B cell (primary cell): Measurements from ENCODE around the gene RSPH10B2. TPM values are rescaled to one million over a fixed set of nuclear protein-coding genes. Genes with fewer than 3 reads are reported as not detected.
A peak's percentile ranks its signal among the peaks of the same experiment; 100 is the strongest.
"Not testable (repeated sequence)": the region's sequence is repeated elsewhere in the genome, so short reads cannot be mapped to it uniquely, and the experiment has no call there.

Source experiments
- ATAC-seq: fragments of 200-7000 bp; cut with Tn5 transposase; one replicate; pipeline ENCODE4 v1.10.0; 2021; ENCODE audit warnings: low read depth, mild to moderate bottlenecking, moderate number of reproducible peaks, moderate library complexity
- CTCF ChIA-PET: fragments of 350-600 bp; sonication (Branson Sonifier 250); formaldehyde crosslinking; loops from one replicate; lab custom pipeline; 2021; ENCODE audit warnings: antibody characterized with exemption, inconsistent platforms; lab: Charles Lee
- POLR2A ChIA-PET: fragments of 350-600 bp; sonication (Branson Sonifier 250); formaldehyde crosslinking; loops from one replicate; lab custom pipeline; 2021; ENCODE audit warnings: antibody characterized with exemption; lab: Charles Lee
- DNase-seq: peaks from one replicate; pipeline ENCODE4 v3.0.0; 2013
- H2AFZ ChIP-seq: 2 replicates; pipeline ENCODE4 v1.6.1; 2012; ENCODE audit warnings: mild to moderate bottlenecking, low read depth, low read length; ENCODE audit not compliant: insufficient read depth, poor library complexity, severe bottlenecking
- H3K27ac ChIP-seq, 2 donors: 1 replicate in 1 of 2; 2 replicates in 1 of 2; pipeline ENCODE4 v1.5.1; 2012 to 2013; ENCODE audit warnings: low read length in 2 of 2, mild to moderate bottlenecking in 2 of 2, moderate library complexity in 1 of 2
- H3K27me3 ChIP-seq, 4 experiments: fragments of 200-600 bp in 1 of 4; sonication (generic) in 1 of 4; replicated peaks in 1 of 4; 1 replicate in 2 of 4; 2 replicates in 2 of 4; pipeline versions ENCODE4 v1.6.1 to v1.7.0; 2013 to 2016; ENCODE audit warnings: low read length in 3 of 4, mild to moderate bottlenecking in 2 of 4, mixed read lengths in 1 of 4, moderate library complexity in 1 of 4; ENCODE audit not compliant: insufficient read depth in 4 of 4, control insufficient read depth in 3 of 4; ENCODE audit errors: control extremely low read depth in 1 of 4
- H3K36me3 ChIP-seq, 2 experiments: replicated peaks in 1 of 2; 1 replicate in 1 of 2; 2 replicates in 1 of 2; pipeline versions ENCODE4 v1.6.1 to v1.7.1; 2013; ENCODE audit warnings: low read length in 1 of 2; ENCODE audit not compliant: insufficient read depth in 2 of 2, control insufficient read depth in 1 of 2; ENCODE audit errors: control extremely low read depth in 1 of 2, extremely low read depth in 1 of 2
- H3K4me1 ChIP-seq, 2 donors: fragments of 200-600 bp in 1 of 2; sonication (generic) in 1 of 2; 1 replicate in 1 of 2; 2 replicates in 1 of 2; pipeline versions ENCODE4 v1.5.1 to v1.6.1; 2013 to 2017; ENCODE audit warnings: low read length in 2 of 2; ENCODE audit not compliant: control insufficient read depth in 2 of 2, insufficient read depth in 2 of 2
- H3K4me2 ChIP-seq: replicated peaks from 2 replicates; pipeline ENCODE3; 2012; ENCODE audit warnings: mild to moderate bottlenecking, low read depth, low read length; ENCODE audit not compliant: poor library complexity, severe bottlenecking
- H3K4me3 ChIP-seq, 5 experiments: fragments of 200-600 bp in 1 of 5; sonication (generic) in 1 of 5; 1 replicate in 3 of 5; 2 replicates in 2 of 5; pipeline versions ENCODE4 v1.5.1 to v1.7.0; 2011 to 2016; ENCODE audit warnings: low read length in 4 of 5, mild to moderate bottlenecking in 4 of 5, low read depth in 2 of 5, control low read depth in 1 of 5, moderate library complexity in 1 of 5; ENCODE audit not compliant: insufficient read depth in 1 of 5; ENCODE audit errors: control extremely low read depth in 1 of 5, extremely low read depth in 1 of 5
- H3K79me2 ChIP-seq: fragments of 200-600 bp; sonication (generic); one replicate; pipeline ENCODE4 v1.6.0; 2016; ENCODE audit warnings: low read length; ENCODE audit not compliant: control insufficient read depth, insufficient read depth
- H3K9ac ChIP-seq: fragments of 200-600 bp; sonication (generic); 2 replicates; pipeline ENCODE4 v1.6.1; 2017; ENCODE audit warnings: mild to moderate bottlenecking, low read length, moderate library complexity
- H3K9me3 ChIP-seq, 3 donors: one replicate each; pipeline versions ENCODE4 v1.6.1 to v1.7.1; 2013; ENCODE audit warnings: low read length in 2 of 3; ENCODE audit not compliant: control insufficient read depth in 2 of 3, insufficient read depth in 1 of 3; ENCODE audit errors: control extremely low read depth in 1 of 3
- H4K20me1 ChIP-seq: 2 replicates; pipeline ENCODE4 v1.6.0; 2012; ENCODE audit warnings: mild to moderate bottlenecking, low read length; ENCODE audit not compliant: insufficient read depth, control insufficient read depth, poor library complexity, severe bottlenecking
- H3K27ac Mint-ChIP-seq: one replicate; pipeline ENCODE4 v1.8.0; 2021; ENCODE audit warnings: mixed read lengths
- H3K27me3 Mint-ChIP-seq: one replicate; pipeline ENCODE4 v1.8.0; 2021; ENCODE audit warnings: mixed read lengths
- H3K4me1 Mint-ChIP-seq: one replicate; pipeline ENCODE4 v1.8.0; 2021; ENCODE audit warnings: mixed read lengths
- H3K4me3 Mint-ChIP-seq: one replicate; pipeline ENCODE4 v1.8.0; 2021; ENCODE audit warnings: mixed read lengths
- H3K9me3 Mint-ChIP-seq: one replicate; pipeline ENCODE4 v1.8.0; 2022; ENCODE audit warnings: mixed read lengths; ENCODE audit not compliant: insufficient read depth
- EZH2 ChIP-seq: IDR thresholded peaks from 2 replicates; pipeline ENCODE4 v1.6.1; 2012; ENCODE audit warnings: borderline replicate concordance, low read depth, mild to moderate bottlenecking, moderate library complexity, low read length; ENCODE audit not compliant: insufficient read depth, poor library complexity, severe bottlenecking
- WGBS: methylation state at CpG from one replicate; pipeline ENCODE4 v1.1.5; 2013; ENCODE audit warnings: missing lambda C conversion rate; ENCODE audit not compliant: insufficient coverage; 5-methylcytosine and 5-hydroxymethylcytosine counted together
- intact Hi-C: fragments of 100-400 bp; cut with micrococcal nuclease; formaldehyde crosslinking; loops from one replicate; pipeline ENCODE4 v1.10.0; 2022
- polyA minus RNA-seq: library from RNA; depleted of rRNA, polyadenylated mRNA; stranded (reverse); fragments of >200 nt; gene quantifications from 2 replicates; pipeline ENCODE4 v1.2.3, GENCODE V29; 2012
- polyA plus RNA-seq: library from polyadenylated mRNA; depleted of rRNA; stranded (reverse); fragments of >200 nt; gene quantifications from 2 replicates; pipeline ENCODE4 v1.2.3, GENCODE V29; 2012
- total RNA-seq, 2 donors: library from RNA; stranded (reverse); fragments of 120-200 nt in 1 of 2; gene quantifications; 1 replicate in 1 of 2; 2 replicates in 1 of 2; pipeline versions ENCODE4 v1.2.3 to v1.2.4, GENCODE V29; 2013 to 2022
- TF ChIP-seq, protein P1 (sequence below): fragments of 200-600 bp; IDR thresholded peaks from one replicate; pipeline ENCODE4 v1.8.0; 2022; ENCODE audit warnings: antibody characterized with exemption, mild to moderate bottlenecking

RSPH10B2 gene
- total RNA-seq (1.4 and 1.6 TPM in 2 replicates), polyA plus RNA-seq (not detected in 2 replicates), polyA minus RNA-seq (0.21 TPM in 1 of 2 replicates, not detected in the other)
- total RNA-seq (2013): 0.54 TPM

- DNase-seq, H3K4me1 Mint-ChIP-seq, H3K27ac Mint-ChIP-seq, H3K9me3 Mint-ChIP-seq, H2AFZ ChIP-seq, H3K4me1 ChIP-seq, H3K4me3 ChIP-seq, CTCF ChIA-PET, H3K9me3 ChIP-seq, H3K27ac ChIP-seq, H4K20me1 ChIP-seq, H3K79me2 ChIP-seq, POLR2A ChIA-PET, ATAC-seq, H3K27me3 Mint-ChIP-seq, H3K9ac ChIP-seq, intact Hi-C loops, H3K4me2 ChIP-seq, H3K36me3 ChIP-seq, H3K27me3 ChIP-seq, H3K4me3 Mint-ChIP-seq: not testable (repeated sequence)
- WGBS: 49% methylated on average over 9 of the region's 38 CpGs
Observed at GRCh38 chr7:6753964-6754363, at the start of gene RSPH10B2. RSPH10B2 (plus strand) TSS chr7:6754103; CDS start chr7:6757678, 3,575 bp downstream.

DNA sequence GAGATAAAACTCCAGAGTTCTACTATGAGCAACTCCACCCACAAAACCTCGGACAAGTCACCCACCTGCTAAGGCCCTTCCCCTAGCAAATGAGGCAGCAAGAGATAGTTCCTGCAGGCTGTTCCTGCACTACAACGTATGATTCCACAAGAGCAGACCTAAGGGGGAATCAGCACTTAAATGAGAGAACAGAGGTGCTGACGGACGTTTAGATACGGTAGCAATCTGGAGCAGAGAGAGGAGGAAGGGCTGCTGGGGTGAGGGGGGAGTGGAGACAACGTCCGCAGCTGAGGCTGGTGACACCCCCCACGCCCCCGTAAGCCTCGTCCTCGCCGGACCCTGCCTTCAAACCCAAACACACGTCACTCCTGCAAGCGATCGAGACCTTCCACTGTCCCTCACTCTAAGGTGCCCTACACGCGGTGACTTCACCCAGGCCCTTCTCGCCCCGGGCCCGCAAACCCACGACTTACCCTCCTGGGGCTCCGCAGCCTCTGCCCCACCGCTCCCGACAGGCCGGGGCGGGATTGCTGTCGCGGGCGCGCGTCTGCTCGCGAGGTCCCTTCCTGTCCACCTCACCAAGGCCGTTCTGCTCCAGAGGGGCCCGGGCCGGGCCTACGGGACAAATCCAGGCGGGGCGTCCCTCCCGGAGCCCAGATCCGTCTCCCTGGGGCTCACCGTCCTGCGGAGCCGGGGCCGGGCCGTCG, 47.8 kb upstream of the RSPH10B2 start:
- intact Hi-C loops: loop anchor here (1.0 to 5.0 kb wide), 4 partner anchors 23 to 129 kb away; partner anchors contain the start of genes INTS15, ZDHHC4 and ZNF316
- Histone ChIP-seq H3K9me3 (no peaks in the 10 kb centered on the region), H3K79me2 (peaks cover 66% of the 10 kb centered on the region), H2AFZ (peak overlapping the region; percentile 89), H3K27me3 (peaks cover 0 to 3% (median 0%) of the 10 kb centered on the region in 4 experiments), H3K9ac (peak overlapping the region; percentile 80), H4K20me1 (peaks cover 43% of the 10 kb centered on the region), H3K4me2 (peak overlapping the region; percentile 79), H3K4me3 (peak overlapping the region; percentile 67 to 90 (median 84)), H3K4me1 (peaks cover 26 to 28% of the 10 kb centered on the region in 2 donors), H3K27ac (peak overlapping the region in 1 of 2 donors; percentile 84), H3K36me3 (peaks cover 3 to 22% of the 10 kb centered on the region in 2 experiments)
- under 1% methylated on average over 41 of the region's 47 CpGs for WGBS
- Mint-ChIP-seq H3K4me1 (peaks cover 40% of the 10 kb centered on the region), H3K4me3 (peak overlapping the region; percentile 91), H3K27ac (peak overlapping the region; percentile 87), H3K27me3 (peaks cover 1% of the 10 kb centered on the region), H3K9me3 (no peaks in the 10 kb centered on the region)
- TF ChIP-seq, protein P1, sequence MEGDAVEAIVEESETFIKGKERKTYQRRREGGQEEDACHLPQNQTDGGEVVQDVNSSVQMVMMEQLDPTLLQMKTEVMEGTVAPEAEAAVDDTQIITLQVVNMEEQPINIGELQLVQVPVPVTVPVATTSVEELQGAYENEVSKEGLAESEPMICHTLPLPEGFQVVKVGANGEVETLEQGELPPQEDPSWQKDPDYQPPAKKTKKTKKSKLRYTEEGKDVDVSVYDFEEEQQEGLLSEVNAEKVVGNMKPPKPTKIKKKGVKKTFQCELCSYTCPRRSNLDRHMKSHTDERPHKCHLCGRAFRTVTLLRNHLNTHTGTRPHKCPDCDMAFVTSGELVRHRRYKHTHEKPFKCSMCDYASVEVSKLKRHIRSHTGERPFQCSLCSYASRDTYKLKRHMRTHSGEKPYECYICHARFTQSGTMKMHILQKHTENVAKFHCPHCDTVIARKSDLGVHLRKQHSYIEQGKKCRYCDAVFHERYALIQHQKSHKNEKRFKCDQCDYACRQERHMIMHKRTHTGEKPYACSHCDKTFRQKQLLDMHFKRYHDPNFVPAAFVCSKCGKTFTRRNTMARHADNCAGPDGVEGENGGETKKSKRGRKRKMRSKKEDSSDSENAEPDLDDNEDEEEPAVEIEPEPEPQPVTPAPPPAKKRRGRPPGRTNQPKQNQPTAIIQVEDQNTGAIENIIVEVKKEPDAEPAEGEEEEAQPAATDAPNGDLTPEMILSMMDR: no peak
- TF ChIP-seq EZH2: no peak
- ChIA-PET CTCF (no interaction called here), POLR2A (no interaction called here)
- DNase-seq (peak; percentile 48), ATAC-seq (peak; percentile 2)
